Measurements from ENCODE around the gene BEND3. TPM values are rescaled to one million over a fixed set of nuclear protein-coding genes. Genes with fewer than 3 reads are reported as not detected.

BEND3 gene
- total and polyA plus RNA-seq, 10 of the 15 experiments (the other 5 are each of a cell fraction or from before 2014, with no cell fraction given): 1.1 to 9.0 (median 3.6) TPM

DNA sequence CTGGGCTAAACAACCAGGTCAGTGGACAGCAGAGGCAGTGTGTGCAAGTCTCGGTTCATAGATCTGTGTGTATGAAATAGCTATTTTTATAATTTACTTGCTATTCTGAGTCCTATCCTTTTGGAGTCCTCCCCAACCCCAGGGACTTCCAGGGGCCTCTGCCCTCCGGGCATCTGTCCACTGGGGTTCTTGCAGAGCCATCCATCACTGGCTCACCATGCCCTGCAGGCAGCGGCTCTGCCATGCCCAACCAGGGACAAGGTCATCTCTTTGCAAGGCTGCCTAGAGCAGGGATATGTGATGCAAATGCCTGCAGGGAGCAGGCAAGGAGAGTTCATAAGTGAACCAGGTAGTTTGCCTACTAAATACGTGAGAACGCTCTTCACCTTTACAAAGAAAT, 10.5 kb upstream of the BEND3 start:
- H3K4me3 ChIP-seq: no peak overlapping the region
- WGBS (ENCODE audit: insufficient coverage, insufficient replicate concordance, low lambda C conversion rate, missing lambda C conversion rate): 95% methylated on average over 5 of the region's 5 CpGs
- SMC1A ChIA-PET (ENCODE audit: uncharacterized antibody, unreplicated experiment): interaction anchor here (1.0 to 1.3 kb wide), 2 partner anchors 9 to 83 kb away, joined by 3 to 5 read pairs; no protein-coding TSS in a partner anchor
- FAIRE-seq (no peak), DNase-seq (ENCODE audit: low read depth, low spot score) (no peak), ATAC-seq (no peak)
- BruUV-seq (replicated peaks): no TSS peak
- in situ Hi-C loops (cut with MboI): no loop called here
- no peak overlapping the region for H3K9ac ChIP-seq (ENCODE audit: control insufficient read depth, insufficient read depth, low read length)
- H3K4me1 ChIP-seq (ENCODE audit: control insufficient read depth, insufficient read depth, low read length): peaks cover 13% of the 10 kb centered on the region
- intact Hi-C loops (cut with micrococcal nuclease; ENCODE audit: unreplicated experiment): no loop called here
- H2AFZ ChIP-seq (ENCODE audit: control insufficient read depth, low read depth, low read length): no peak overlapping the region
- no peaks in the 10 kb centered on the region for H3K27me3 ChIP-seq (replicated peaks in 1 of 2; ENCODE audit: control insufficient read depth in 2 of 2, insufficient read depth in 2 of 2, low read length in 1 of 2)
- no peaks in the 10 kb centered on the region for H3K36me3 ChIP-seq (ENCODE audit: control insufficient read depth in 2 of 2, insufficient read depth in 2 of 2, low read length in 1 of 2)
- H3K4me2 ChIP-seq (ENCODE audit: control insufficient read depth, insufficient read depth): no peak overlapping the region
- H3K27ac ChIP-seq (ENCODE audit: control insufficient read depth, insufficient read depth): no peak overlapping the region
- POLR2A ChIA-PET: no interaction called here
- H4K20me1 ChIP-seq (ENCODE audit: control insufficient read depth, insufficient read depth): no peaks in the 10 kb centered on the region
- H3K9me3 ChIP-seq (replicated peaks; ENCODE audit: control insufficient read depth, insufficient read depth, low read length): no peaks in the 10 kb centered on the region
- no peak for TF ChIP-seq POLR2AphosphoS2 (IDR thresholded peaks at IDR 0.05; ENCODE audit: low read depth, low read length)
- TF ChIP-seq, protein P1, sequence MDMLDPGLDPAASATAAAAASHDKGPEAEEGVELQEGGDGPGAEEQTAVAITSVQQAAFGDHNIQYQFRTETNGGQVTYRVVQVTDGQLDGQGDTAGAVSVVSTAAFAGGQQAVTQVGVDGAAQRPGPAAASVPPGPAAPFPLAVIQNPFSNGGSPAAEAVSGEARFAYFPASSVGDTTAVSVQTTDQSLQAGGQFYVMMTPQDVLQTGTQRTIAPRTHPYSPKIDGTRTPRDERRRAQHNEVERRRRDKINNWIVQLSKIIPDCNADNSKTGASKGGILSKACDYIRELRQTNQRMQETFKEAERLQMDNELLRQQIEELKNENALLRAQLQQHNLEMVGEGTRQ (IDR thresholded peaks at IDR 0.05; ENCODE audit: borderline replicate concordance, low read depth, low read length): no peak
- no peak for TF ChIP-seq EP300 (IDR thresholded peaks at IDR 0.05; ENCODE audit: borderline replicate concordance in 1 of 2, control insufficient read depth in 1 of 2, low read depth in 2 of 2, low read length in 2 of 2)
- no peak for TF ChIP-seq ATF7 (IDR thresholded peaks at IDR 0.05; ENCODE audit: low read depth)
- TF ChIP-seq POLR2A (IDR thresholded peaks at IDR 0.05; ENCODE audit: low read depth, low read length): no peak
- no peak for TF ChIP-seq CBX3 (IDR thresholded peaks at IDR 0.05; ENCODE audit: borderline replicate concordance, low read depth)
- TF ChIP-seq, protein P2, sequence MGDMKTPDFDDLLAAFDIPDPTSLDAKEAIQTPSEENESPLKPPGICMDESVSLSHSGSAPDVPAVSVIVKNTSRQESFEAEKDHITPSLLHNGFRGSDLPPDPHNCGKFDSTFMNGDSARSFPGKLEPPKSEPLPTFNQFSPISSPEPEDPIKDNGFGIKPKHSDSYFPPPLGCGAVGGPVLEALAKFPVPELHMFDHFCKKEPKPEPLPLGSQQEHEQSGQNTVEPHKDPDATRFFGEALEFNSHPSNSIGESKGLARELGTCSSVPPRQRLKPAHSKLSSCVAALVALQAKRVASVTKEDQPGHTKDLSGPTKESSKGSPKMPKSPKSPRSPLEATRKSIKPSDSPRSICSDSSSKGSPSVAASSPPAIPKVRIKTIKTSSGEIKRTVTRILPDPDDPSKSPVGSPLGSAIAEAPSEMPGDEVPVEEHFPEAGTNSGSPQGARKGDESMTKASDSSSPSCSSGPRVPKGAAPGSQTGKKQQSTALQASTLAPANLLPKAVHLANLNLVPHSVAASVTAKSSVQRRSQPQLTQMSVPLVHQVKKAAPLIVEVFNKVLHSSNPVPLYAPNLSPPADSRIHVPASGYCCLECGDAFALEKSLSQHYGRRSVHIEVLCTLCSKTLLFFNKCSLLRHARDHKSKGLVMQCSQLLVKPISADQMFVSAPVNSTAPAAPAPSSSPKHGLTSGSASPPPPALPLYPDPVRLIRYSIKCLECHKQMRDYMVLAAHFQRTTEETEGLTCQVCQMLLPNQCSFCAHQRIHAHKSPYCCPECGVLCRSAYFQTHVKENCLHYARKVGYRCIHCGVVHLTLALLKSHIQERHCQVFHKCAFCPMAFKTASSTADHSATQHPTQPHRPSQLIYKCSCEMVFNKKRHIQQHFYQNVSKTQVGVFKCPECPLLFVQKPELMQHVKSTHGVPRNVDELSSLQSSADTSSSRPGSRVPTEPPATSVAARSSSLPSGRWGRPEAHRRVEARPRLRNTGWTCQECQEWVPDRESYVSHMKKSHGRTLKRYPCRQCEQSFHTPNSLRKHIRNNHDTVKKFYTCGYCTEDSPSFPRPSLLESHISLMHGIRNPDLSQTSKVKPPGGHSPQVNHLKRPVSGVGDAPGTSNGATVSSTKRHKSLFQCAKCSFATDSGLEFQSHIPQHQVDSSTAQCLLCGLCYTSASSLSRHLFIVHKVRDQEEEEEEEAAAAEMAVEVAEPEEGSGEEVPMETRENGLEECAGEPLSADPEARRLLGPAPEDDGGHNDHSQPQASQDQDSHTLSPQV (IDR thresholded peaks at IDR 0.05): no peak
- TF ChIP-seq, protein P3, sequence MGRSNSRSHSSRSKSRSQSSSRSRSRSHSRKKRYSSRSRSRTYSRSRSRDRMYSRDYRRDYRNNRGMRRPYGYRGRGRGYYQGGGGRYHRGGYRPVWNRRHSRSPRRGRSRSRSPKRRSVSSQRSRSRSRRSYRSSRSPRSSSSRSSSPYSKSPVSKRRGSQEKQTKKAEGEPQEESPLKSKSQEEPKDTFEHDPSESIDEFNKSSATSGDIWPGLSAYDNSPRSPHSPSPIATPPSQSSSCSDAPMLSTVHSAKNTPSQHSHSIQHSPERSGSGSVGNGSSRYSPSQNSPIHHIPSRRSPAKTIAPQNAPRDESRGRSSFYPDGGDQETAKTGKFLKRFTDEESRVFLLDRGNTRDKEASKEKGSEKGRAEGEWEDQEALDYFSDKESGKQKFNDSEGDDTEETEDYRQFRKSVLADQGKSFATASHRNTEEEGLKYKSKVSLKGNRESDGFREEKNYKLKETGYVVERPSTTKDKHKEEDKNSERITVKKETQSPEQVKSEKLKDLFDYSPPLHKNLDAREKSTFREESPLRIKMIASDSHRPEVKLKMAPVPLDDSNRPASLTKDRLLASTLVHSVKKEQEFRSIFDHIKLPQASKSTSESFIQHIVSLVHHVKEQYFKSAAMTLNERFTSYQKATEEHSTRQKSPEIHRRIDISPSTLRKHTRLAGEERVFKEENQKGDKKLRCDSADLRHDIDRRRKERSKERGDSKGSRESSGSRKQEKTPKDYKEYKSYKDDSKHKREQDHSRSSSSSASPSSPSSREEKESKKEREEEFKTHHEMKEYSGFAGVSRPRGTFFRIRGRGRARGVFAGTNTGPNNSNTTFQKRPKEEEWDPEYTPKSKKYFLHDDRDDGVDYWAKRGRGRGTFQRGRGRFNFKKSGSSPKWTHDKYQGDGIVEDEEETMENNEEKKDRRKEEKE (IDR thresholded peaks at IDR 0.05): no peak
- no peak for TF ChIP-seq CBFB (IDR thresholded peaks at IDR 0.05; ENCODE audit: low read depth)
- no peak for TF ChIP-seq ETV6 (conservative IDR thresholded peaks at IDR 0.05 in 1 of 2, IDR thresholded peaks at IDR 0.05 in 1 of 2; ENCODE audit: borderline replicate concordance in 1 of 2, low read depth in 1 of 2)
- no peak for TF ChIP-seq CHD1 (IDR thresholded peaks at IDR 0.05; ENCODE audit: low read depth, low read length)
- no peak for TF ChIP-seq RBBP5 (conservative IDR thresholded peaks at IDR 0.05)
- no peak for TF ChIP-seq SMC3 (IDR thresholded peaks at IDR 0.05; ENCODE audit: borderline replicate concordance, low read length)
- TF ChIP-seq NRF1 (conservative IDR thresholded peaks at IDR 0.05; ENCODE audit: low read depth, low read length): no peak
- CTCF ChIA-PET: interaction anchor here (1.2 to 1.4 kb wide), 4 partner anchors 10 to 193 kb away, joined by 3 to 6 read pairs (median 3); partner anchors contain the start of gene BEND3
- H3K79me2 ChIP-seq (ENCODE audit: control insufficient read depth, insufficient read depth, low read length): no peaks in the 10 kb centered on the region
- RAD21 ChIA-PET (ENCODE audit: unreplicated experiment): interaction anchor here (0.5 to 2.8 kb wide), 3 partner anchors 10 to 1882 kb away, joined by 3 to 11 read pairs (median 7); partner anchors contain the start of gene BEND3

Data from GM12878 (cell line).